Mesodermal cell (in vitro differentiated cells): Measurements from ENCODE around the gene KPTN.

ENCODE experiments used
- H3K27ac ChIP-seq: 2 replicates; pipeline ENCODE4 v1.7.0; 2013; ENCODE audit warnings: mild to moderate bottlenecking, low read depth, low read length, moderate library complexity; ENCODE audit not compliant: severe bottlenecking
- H3K36me3 ChIP-seq: 2 replicates; pipeline ENCODE4 v1.7.1; 2013; ENCODE audit warnings: mild to moderate bottlenecking, low read length, moderate library complexity; ENCODE audit not compliant: control insufficient read depth, insufficient read depth
- H3K4me1 ChIP-seq: one replicate; pipeline ENCODE4 v1.7.1; 2013; ENCODE audit warnings: mild to moderate bottlenecking, low read length; ENCODE audit not compliant: insufficient read depth, control insufficient read depth, poor library complexity, severe bottlenecking
- H3K4me3 ChIP-seq: 2 replicates; pipeline ENCODE4 v1.7.0; 2013; ENCODE audit warnings: low read length, control low read depth, mild to moderate bottlenecking; ENCODE audit not compliant: insufficient read depth, poor library complexity, severe bottlenecking; ENCODE audit errors: extremely low read depth
- H3K9me3 ChIP-seq: 2 replicates; pipeline ENCODE4 v1.7.1; 2013; ENCODE audit warnings: mild to moderate bottlenecking, low read length, moderate library complexity; ENCODE audit not compliant: control insufficient read depth
- WGBS, 2 experiments: methylation state at CpG; one replicate each; pipeline ENCODE4 v1.1.5; 2013; ENCODE audit warnings: missing lambda C conversion rate in 2 of 2; ENCODE audit not compliant: insufficient coverage in 2 of 2; 5-methylcytosine and 5-hydroxymethylcytosine counted together

KPTN gene

DNA sequence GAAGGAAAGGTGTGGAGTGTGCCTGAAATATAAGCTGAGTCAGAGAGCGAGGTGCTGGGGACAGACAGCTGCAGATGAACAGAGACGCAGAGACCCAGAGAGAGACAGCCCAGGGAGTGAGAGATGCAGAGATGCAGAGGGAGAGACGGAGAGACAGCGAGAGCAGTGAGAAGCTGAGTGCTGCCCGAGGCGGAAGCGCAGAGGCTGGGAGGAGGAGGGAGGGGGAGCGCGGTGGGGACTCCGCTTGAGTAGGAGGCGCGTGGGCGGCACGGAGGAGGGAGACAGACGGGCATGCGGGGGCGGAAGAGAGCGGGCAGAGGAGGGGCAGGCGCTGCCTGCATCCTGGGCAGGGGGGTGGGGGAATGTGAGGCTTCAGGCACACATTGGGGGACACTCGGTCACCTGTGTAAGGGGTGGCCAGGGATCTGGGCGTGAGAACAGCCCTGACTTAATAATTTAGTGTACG lies 38.0 kb downstream of the KPTN start:
- WGBS, 2 experiments, result 7 to 22% methylated on average over 8 to 21 of the region's 22 CpGs
- Histone ChIP-seq H3K4me3 (no peak overlapping the region), H3K9me3 (no peaks in the 10 kb centered on the region)

DNA sequence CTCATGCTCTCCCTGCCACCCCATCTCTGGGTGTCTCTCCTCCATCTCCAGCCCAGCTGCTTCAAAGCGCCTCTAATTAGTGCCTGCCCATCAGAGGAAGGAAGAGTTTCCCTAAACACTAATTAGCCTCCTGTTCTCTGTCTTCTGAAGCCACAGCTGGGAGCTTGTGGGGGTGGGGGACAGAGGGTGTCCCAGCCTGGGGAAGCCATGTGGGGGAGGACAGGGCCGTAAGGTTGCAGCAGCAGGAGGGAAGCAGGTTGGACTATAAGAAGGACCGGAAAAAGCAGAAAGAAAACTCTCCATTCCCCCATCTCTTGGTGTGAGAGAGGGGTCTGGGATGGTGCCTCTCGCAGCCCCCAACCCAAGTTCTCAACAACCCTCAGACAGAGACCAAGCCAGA lies 38.5 kb downstream of the KPTN start:
- Histone ChIP-seq H3K4me1 (peaks cover 8% of the 10 kb centered on the region), H3K4me3 (no peak overlapping the region), H3K36me3 (no peaks in the 10 kb centered on the region), H3K27ac (no peak overlapping the region), H3K9me3 (no peaks in the 10 kb centered on the region)
- 40% methylated on average over 2 of the region's 4 CpGs; no CpG with 5 or more reads in 1 of the 2 experiments for WGBS, 2 experiments

More for the DNA sequence above, 38.0 kb downstream of the KPTN start:
- Histone ChIP-seq H3K36me3 (no peaks in the 10 kb centered on the region), H3K27ac (no peak overlapping the region), H3K4me1 (peaks cover 8% of the 10 kb centered on the region)

DNA sequence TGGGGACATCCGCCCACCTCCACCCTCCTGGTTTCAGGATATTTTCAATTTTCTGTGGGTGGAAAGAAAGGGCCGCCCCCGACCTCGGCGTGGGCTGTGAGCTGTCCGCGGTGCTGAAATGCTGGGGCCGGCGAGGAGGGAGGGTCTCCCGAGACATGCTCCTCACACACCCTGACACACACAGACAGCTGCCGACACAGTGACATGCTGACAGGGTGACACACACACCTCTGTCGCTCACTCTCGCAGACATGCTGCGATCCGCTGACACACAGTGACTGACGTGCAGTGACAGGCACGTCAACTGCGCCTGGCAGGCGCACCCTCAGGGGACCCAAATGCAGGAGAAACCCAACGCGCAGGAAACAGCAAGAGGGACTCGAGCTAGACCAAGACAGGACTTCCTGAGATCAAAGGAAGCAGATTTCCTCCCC lies 39.6 kb downstream of the KPTN start:
- H3K9me3 ChIP-seq, result no peaks in the 10 kb centered on the region
- H3K4me3 ChIP-seq, result no peak overlapping the region
- 31 to 59% methylated on average over 12 to 18 of the region's 22 CpGs for whole genome bisulfite sequencing, 2 experiments
- H3K4me1 ChIP-seq, result peaks cover 8% of the 10 kb centered on the region
- no peaks in the 10 kb centered on the region for H3K36me3 ChIP-seq
- no peak overlapping the region for H3K27ac ChIP-seq

DNA sequence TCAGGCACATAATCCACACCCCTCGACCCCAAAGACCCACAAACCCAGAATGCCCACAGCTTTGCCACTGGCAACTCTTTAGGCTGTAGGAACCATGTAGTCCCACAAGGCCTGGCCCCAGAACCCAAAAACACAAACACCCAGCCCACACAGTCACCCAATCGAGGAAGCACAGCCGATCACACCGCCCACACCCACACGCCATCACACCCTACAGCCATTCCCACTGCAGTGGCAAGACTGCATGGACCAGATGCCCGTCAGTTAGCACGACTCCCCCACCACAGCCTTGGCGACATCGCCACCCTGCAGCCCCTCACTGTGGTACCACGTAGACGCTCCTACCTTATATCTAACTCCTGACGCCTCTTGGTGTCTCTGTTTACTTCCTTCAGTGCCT lies 40.7 kb downstream of the KPTN start:
- H3K4me1 ChIP-seq, result peaks cover 8% of the 10 kb centered on the region
- 73 to 84% methylated on average over 6 to 12 of the region's 12 CpGs for WGBS, 2 experiments
- H3K4me3 ChIP-seq, result no peak overlapping the region
- H3K36me3 ChIP-seq, result no peaks in the 10 kb centered on the region
- no peaks in the 10 kb centered on the region for H3K9me3 ChIP-seq
- no peak overlapping the region for H3K27ac ChIP-seq

DNA sequence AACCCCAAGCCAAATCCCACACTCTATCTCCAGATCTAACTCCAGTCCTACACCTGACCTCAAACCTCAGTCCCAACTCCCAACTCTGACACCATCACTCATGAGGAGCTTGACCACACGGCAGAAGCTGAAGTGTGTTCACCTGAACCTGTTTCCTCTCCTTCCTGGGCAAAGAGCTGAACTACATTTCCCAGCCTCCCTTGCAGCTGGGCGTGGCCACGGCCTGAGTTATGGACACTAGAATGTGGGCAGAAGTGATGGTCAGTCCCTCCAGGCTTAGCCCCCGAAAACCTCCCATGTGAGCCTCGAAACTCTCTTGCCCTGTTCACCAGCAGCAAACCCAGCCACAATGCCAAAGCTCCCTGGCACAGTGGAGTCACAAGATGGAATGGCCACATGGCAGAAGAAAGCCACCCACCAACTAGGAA lies 45.2 kb downstream of the KPTN start:
- WGBS, 2 experiments, result 47 to 55% methylated on average over 2 to 4 of the region's 5 CpGs
- Histone ChIP-seq H3K36me3 (no peaks in the 10 kb centered on the region), H3K27ac (no peak overlapping the region), H3K9me3 (no peaks in the 10 kb centered on the region), H3K4me3 (no peak overlapping the region), H3K4me1 (no peaks in the 10 kb centered on the region)

DNA sequence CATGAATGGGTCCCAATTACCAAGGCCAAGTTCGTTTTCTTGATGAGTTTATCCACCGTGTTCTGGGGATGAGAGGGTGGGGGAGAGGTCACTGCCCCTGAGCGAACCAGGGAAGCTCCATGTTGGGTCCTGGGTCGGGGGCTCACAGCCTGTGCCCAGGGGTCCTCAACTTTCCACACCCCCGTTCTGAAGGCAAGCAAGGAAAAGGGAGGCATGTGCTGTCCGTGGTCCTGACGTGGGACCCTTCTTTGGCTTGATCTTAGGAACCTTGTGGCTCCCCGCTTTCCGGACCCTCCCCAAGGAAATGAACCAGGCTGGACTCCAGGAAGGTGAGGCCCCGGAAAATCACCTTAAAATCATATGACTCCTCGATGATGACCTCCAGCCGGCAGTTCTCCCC lies 46.5 kb downstream of the KPTN start:
- Histone ChIP-seq H3K9me3 (no peaks in the 10 kb centered on the region), H3K4me3 (no peak overlapping the region), H3K27ac (no peak overlapping the region), H3K36me3 (no peaks in the 10 kb centered on the region), H3K4me1 (no peaks in the 10 kb centered on the region)
- 51 to 67% methylated on average over 8 to 9 of the region's 12 CpGs for WGBS, 2 experiments

DNA sequence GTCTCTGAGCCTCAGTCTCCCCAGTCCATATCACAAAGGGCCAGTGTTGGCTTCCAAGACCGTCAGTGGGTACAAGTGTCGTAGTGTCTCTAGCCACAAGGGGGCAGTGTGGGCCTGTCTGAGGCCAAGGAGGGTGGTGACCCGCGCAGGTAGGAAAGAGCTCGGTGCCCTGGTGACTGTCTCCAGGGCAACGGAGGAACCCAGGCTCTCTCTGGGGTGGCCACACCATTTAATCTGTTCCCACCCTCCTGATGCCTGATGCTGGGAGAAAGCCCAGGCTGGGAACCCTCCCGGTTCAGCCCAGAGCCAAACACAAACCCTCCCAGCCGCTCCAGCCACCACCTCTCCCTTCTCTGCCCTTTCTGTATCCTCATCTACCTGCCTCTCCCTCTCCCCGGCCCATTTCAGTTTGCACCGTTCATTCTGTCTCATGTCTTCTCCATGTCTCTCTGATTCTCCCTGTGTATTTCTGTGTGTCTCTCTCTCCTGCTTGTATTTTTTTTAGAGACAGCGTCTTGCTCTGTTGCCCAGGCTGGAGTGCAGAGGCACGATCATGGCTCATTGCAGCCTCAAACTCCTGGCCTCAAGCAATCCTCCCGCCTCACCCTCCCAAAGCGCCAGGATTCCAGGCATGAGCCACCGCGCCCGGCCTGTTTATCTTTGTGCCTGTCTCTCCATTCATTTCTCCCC lies 47.2 kb downstream of the KPTN start:
- H3K9me3 ChIP-seq, result no peaks in the 10 kb centered on the region
- no peaks in the 10 kb centered on the region for H3K36me3 ChIP-seq
- 36 to 44% methylated on average over 16 to 17 of the region's 17 CpGs for WGBS, 2 experiments
- no peak overlapping the region for H3K4me3 ChIP-seq
- no peaks in the 10 kb centered on the region for H3K4me1 ChIP-seq
- H3K27ac ChIP-seq, result no peak overlapping the region

DNA sequence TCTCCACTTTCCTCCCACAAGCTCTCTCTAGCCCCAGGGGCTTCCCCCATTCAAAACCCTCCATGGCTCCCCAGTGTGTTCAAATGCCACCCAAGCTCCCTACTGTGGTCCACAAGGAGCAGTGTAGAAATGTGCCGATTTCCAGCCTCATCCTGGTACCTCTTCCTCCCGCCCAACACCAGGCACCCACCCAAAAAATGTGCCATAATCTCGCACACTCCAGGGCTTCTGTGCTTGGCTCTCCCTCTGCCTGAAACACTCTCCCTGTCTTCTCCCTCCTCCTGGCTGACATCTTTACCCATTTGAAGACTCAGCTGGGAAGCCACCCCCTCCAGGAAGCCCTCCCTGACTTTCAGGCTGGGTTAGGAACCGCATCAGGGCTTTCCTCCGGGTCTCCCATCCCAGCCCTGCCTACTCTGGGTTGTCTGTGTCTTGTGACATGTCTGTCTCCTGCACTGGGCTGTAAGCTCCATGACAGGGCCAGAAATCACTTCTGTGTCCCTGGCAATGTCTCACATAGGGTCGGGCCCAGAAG lies 48.1 kb downstream of the KPTN start:
- 71 to 88% methylated on average over 4 to 5 of the region's 6 CpGs for WGBS, 2 experiments
- Histone ChIP-seq H3K9me3 (no peaks in the 10 kb centered on the region), H3K27ac (no peak overlapping the region), H3K4me1 (no peaks in the 10 kb centered on the region), H3K36me3 (no peaks in the 10 kb centered on the region), H3K4me3 (no peak overlapping the region)

DNA sequence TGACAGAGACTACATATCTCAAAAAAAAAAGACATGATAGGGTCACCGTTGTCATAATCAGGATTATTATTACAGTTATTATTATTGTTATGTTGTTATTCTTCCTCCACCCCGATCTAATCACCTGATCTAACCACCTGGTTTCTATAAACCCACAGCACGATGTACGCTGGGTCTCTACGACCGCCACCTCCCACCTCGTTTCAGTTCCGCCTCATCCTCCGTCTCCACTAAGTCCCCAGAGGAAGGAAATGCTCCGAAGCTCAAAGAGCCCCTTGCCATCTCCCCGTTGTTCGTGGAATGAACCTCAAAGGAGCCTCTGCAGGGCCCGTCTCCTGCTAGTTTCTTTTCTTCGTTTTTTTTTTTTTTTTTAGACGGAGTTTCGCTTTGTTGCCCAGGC lies 48.8 kb downstream of the KPTN start:
- peaks cover 2% of the 10 kb centered on the region for H3K4me1 ChIP-seq
- no peak overlapping the region for H3K27ac ChIP-seq
- 65 to 76% methylated on average over 10 to 12 of the region's 16 CpGs for WGBS, 2 experiments
- no peaks in the 10 kb centered on the region for H3K36me3 ChIP-seq
- no peaks in the 10 kb centered on the region for H3K9me3 ChIP-seq
- H3K4me3 ChIP-seq, result no peak overlapping the region

DNA sequence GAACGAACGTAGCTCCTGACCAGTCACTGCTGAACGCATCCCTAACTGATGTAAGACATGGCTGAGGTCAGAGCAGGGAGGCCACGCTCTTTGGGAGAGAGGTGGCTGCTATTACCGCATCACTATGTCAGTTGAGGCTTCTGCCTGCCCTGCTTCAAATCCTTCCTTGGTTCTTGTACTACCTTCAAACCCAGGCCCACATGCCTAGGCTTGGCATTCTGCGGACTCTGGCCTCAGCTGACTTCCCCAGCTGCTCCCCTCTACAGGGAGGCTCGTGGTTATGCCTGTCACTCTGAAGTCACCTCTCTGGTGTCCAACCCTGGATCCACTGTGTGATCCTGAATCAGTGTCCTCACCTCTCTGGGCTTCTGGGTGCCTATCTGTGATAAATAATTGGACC lies 49.9 kb downstream of the KPTN start:
- H3K27ac ChIP-seq, result no peak overlapping the region
- H3K9me3 ChIP-seq, result no peaks in the 10 kb centered on the region
- no peak overlapping the region for H3K4me3 ChIP-seq
- WGBS, 2 experiments, result 88 to 91% methylated on average over 7 of the region's 7 CpGs
- H3K4me1 ChIP-seq, result peaks cover 9% of the 10 kb centered on the region
- H3K36me3 ChIP-seq, result no peaks in the 10 kb centered on the region

DNA sequence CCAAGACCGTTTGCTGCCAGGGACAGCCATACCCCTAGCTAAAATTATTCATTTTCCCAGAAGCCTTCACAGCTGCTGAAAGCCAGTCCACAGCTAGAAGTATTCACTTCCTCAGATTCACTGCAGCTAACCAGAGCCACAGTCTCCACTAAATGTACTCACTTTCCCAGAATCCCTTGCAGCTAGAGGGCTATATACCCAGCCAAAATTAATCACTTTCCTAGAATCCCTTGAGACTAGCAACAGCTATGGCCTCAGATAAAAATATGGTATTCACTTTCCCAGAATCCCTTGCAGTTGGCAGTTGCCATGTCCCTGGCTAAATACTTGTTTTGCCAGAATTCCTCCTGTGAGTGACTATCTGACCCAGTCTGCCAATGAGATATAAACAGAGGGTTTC lies 50.9 kb downstream of the KPTN start:
- no peak overlapping the region for H3K4me3 ChIP-seq
- peaks cover 9% of the 10 kb centered on the region for H3K4me1 ChIP-seq
- 63 to 92% methylated on average over 1 of the region's 1 CpG for WGBS, 2 experiments

More for the DNA sequence above, 50.9 kb downstream of the KPTN start:
- Histone ChIP-seq H3K9me3 (no peaks in the 10 kb centered on the region), H3K36me3 (no peaks in the 10 kb centered on the region), H3K27ac (no peak overlapping the region)
